Right atrium auricular region (tissue), 2 donors: Measurements from ENCODE around the gene HS3ST6. TPM values are rescaled to one million over a fixed set of nuclear protein-coding genes. Genes with fewer than 3 reads are reported as not detected.

Experiments used
- DNase-seq: peaks from one replicate; pipeline ENCODE4 v3.0.0-alpha.2; 2019; ENCODE audit warnings: low spot score
- H3K27ac ChIP-seq, 2 donors: fragments of 200-600 bp; sonication (generic); 1 replicate in 1 of 2; 2 replicates in 1 of 2; pipeline ENCODE4 v1.5.1; 2016 to 2019
- H3K27me3 ChIP-seq, 2 donors: fragments of 200-600 bp; sonication (generic); one replicate each; pipeline versions ENCODE4 v1.5.1 to v1.6.0; 2017 to 2019
- H3K36me3 ChIP-seq: fragments of 200-600 bp; sonication (generic); one replicate; pipeline ENCODE4 v1.5.1; 2016
- H3K4me1 ChIP-seq, 2 donors: fragments of 200-600 bp; sonication (generic); one replicate each; pipeline versions ENCODE4 v1.5.1 to v1.6.0; 2017 to 2019
- H3K4me3 ChIP-seq, 2 donors: fragments of 200-600 bp; sonication (generic); 1 replicate in 1 of 2; 2 replicates in 1 of 2; pipeline ENCODE4 v1.5.1; 2017 to 2019; ENCODE audit warnings: mild to moderate bottlenecking in 1 of 2, moderate library complexity in 1 of 2
- H3K9me3 ChIP-seq, 2 donors: fragments of 200-600 bp; sonication (generic); one replicate each; pipeline ENCODE4 v1.5.1; 2019
- CTCF ChIP-seq, 2 donors: fragments of 200-600 bp; sonication (generic); IDR thresholded peaks; one replicate each; pipeline ENCODE4 v1.5.1; 2019; ENCODE audit warnings: antibody characterized with exemption in 2 of 2
- total RNA-seq, 2 donors: library from RNA; depleted of rRNA; stranded (reverse); fragments of >200 nt; gene quantifications; one replicate each; pipeline ENCODE4 v1.1.0, GENCODE V29; 2016

HS3ST6 gene
- total RNA-seq, 2 donors from 2014 or later: not detected

GRCh38 chr16:1916640-1916990 lies 1.6 kb downstream of the HS3ST6 start:
- peaks cover 13 to 30% of the 10 kb centered on the region in 2 donors for H3K27me3 ChIP-seq

GRCh38 chr16:1915732-1916639 lies 2.2 kb downstream of the HS3ST6 start:
- Histone ChIP-seq H3K4me1 (peaks cover 0 to 7% of the 10 kb centered on the region in 2 donors), H3K27ac (no peak overlapping the region), H3K9me3 (no peaks in the 10 kb centered on the region), H3K4me3 (no peak overlapping the region), H3K27me3 (peaks cover 13 to 29% of the 10 kb centered on the region in 2 donors), H3K36me3 (no peaks in the 10 kb centered on the region)
- TF ChIP-seq CTCF (IDR thresholded peaks at IDR 0.05): no peak
- DNase-seq: no peak

More at GRCh38 chr16:1916640-1916990, 1.6 kb downstream of the HS3ST6 start:
- TF ChIP-seq CTCF (IDR thresholded peaks at IDR 0.05): no peak
- no peak overlapping the region for H3K4me3 ChIP-seq
- H3K4me1 ChIP-seq: peaks cover 0 to 7% of the 10 kb centered on the region in 2 donors
- H3K9me3 ChIP-seq: no peaks in the 10 kb centered on the region
- DNase-seq: no peak
- H3K36me3 ChIP-seq: no peaks in the 10 kb centered on the region
- H3K27ac ChIP-seq: no peak overlapping the region

GRCh38 chr16:1914988-1915387 lies 3.2 kb downstream of the HS3ST6 start:
- TF ChIP-seq CTCF (IDR thresholded peaks at IDR 0.05): no peak
- Histone ChIP-seq H3K4me1 (peaks cover 0 to 7% of the 10 kb centered on the region in 2 donors), H3K9me3 (no peaks in the 10 kb centered on the region), H3K36me3 (no peaks in the 10 kb centered on the region), H3K27ac (no peak overlapping the region), H3K4me3 (no peak overlapping the region), H3K27me3 (peaks cover 6 to 22% of the 10 kb centered on the region in 2 donors)
- no peak for DNase-seq

GRCh38 chr16:1914084-1914608 lies 4.1 kb downstream of the HS3ST6 start:
- DNase-seq: no peak
- Histone ChIP-seq H3K4me1 (peaks cover 0 to 7% of the 10 kb centered on the region in 2 donors), H3K27me3 (peaks cover 6 to 17% of the 10 kb centered on the region in 2 donors), H3K9me3 (no peaks in the 10 kb centered on the region), H3K27ac (no peak overlapping the region), H3K36me3 (no peaks in the 10 kb centered on the region), H3K4me3 (no peak overlapping the region)
- TF ChIP-seq CTCF (IDR thresholded peaks at IDR 0.05): no peak

GRCh38 chr16:1913327-1914083 lies 4.7 kb downstream of the HS3ST6 start:
- Histone ChIP-seq H3K36me3 (no peaks in the 10 kb centered on the region), H3K27ac (no peak overlapping the region), H3K4me1 (peaks cover 0 to 3% of the 10 kb centered on the region in 2 donors), H3K9me3 (no peaks in the 10 kb centered on the region), H3K4me3 (no peak overlapping the region), H3K27me3 (peaks cover 4 to 13% of the 10 kb centered on the region in 2 donors)
- DNase-seq: no peak
- no peak for TF ChIP-seq CTCF (IDR thresholded peaks at IDR 0.05)
